NT2/D1 (cell line): ENCODE measurements around the gene SNED1.

Source experiments
- SUZ12 ChIP-seq: IDR thresholded peaks from 2 replicates; pipeline ENCODE4 v1.6.1; 2011; ENCODE audit not compliant: insufficient read length, insufficient read depth; ENCODE audit errors: extremely low read depth
- YY1 ChIP-seq: IDR thresholded peaks from 2 replicates; pipeline ENCODE4 v1.6.1; 2011; ENCODE audit not compliant: insufficient read length, insufficient read depth
- ZNF274 ChIP-seq: IDR thresholded peaks from 2 replicates; pipeline ENCODE4 v1.6.1; 2011; ENCODE audit warnings: mild to moderate bottlenecking, low read depth, low read length

- TF ChIP-seq YY1 (no peak), ZNF274 (no peak), SUZ12 (no peak)
Measured at GRCh38 chr2:240962300-240963064, 35.9 kb upstream of the SNED1 start.
